Activated CD4-positive, alpha-beta T cell treated with anti-CD3 and anti-CD28 coated beads, Interleukin-2, amount 50 U/mL, for 48 hours (primary cell): ENCODE measurements around the gene NDUFV3.
"Not testable (repeated sequence)": the region's sequence is repeated elsewhere in the genome, so short reads cannot be mapped to it uniquely, and the experiment has no call there.

Experiments
- DNase-seq, 2 experiments: peaks; one replicate each; pipeline ENCODE4 v3.0.0-alpha.2; 2020

The NDUFV3 gene

DNA sequence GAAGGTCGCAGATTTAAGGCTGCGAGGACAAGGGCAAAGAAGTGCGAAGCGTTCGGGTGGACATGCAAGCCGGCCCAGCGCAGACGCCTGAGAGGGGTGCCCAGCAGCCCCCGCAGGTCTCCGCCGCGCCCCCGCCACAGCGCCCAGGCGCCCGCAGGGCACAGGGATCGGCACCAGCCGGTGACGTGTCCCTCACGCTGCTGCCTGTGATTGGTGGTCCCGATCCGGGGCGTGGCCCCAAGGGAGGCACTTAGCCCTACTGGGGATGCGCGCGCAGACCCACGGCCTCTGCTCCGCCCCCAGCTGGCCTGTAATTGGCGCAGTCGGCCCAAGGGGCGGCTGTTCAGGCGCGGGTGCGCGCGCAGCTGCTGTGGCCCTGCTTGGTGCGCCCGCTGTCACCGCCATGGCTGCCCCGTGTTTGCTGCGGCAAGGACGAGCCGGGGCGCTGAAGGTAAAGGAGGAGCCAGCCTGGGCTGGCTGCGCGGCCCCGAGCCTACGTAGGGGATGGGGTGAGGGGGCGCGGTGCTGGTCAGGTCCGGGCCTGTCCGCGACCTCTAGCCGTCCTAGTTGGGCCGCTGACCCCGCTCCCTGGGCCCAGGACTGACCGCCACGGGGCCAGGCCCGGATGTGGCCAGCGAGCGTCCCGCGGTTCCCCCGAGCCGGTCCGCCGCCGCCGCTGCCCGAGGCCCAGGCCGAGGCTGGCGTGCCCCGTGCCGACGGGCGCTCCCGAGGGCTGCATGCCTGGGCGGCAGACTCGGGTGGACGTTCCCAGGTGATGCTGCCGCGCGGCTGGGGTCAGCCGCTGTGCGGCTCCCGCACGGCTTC lies at the start of gene NDUFV3:
TSS of gene NDUFV3 (plus strand) at position 379 of the 825 bp plus-strand sequence. CDS start at position 404, 25 bp downstream.
- DNase-seq = peak; percentile 100

DNA sequence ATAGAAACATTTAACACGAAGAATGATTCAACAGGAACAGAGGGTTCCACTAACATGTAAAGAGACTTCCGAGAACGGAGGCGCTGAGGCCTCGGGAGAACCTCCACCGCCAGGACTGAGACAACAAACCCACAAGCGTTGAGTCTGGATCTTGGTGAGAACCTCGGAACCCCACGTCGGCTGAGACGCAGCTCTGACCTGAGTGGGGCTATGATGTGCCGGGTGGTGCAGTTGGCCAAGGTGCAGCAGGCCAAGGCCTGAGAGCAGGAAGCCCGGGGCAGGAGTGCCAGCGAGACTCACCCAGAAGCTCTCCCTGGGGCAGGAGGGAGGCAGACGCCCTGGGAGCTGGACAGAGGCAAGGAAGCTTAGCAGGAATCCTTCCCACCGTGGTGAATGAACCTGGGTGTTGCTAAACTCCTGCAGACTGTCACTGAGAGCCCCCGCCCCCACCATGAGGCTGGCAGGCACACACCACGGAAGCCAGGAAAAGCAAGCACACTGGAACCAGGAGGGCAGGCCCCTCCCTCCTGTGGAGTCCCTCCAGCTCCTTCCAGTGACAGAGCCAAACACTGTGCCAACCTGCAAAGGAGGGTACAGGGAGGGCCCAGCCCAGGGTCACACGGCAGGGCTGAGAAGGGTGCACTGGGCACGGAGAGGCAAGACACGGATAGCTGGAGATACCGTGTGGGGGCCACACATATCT lies 48.5 kb upstream of the NDUFV3 start:
- DNase-seq = no peak

DNA sequence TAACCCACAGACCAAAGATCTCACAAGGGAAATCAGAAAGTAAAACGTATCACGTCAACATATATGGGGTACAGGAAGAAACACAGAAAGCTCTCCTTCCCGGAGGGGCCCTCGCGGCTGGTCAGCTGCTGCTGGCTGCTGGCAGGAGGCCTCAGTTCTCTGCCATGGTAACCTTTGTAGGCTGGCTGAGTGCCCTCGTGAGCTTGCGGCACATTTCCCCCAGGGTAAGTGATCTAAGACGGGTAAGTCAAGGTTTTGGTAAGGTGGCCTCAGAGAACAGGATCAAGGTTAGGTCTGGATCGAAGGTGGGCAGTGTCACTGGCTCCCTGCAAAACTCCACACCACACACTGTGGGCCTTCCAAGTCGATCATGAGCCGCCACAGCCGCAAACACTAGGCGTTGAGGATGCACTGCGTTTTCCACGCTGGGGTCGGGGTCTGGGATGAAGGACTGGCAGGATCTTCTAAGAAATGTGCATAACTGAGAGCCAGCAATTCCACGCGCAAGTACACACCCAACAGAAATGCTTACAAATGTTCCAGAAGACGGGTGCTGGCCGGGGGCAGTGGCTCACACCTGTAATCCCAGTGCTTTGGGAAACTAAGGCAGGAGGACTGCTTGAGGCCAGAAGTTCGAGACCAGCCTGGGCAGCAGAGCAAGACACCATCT lies 47.7 kb upstream of the NDUFV3 start:
- no peak for DNase-seq

DNA sequence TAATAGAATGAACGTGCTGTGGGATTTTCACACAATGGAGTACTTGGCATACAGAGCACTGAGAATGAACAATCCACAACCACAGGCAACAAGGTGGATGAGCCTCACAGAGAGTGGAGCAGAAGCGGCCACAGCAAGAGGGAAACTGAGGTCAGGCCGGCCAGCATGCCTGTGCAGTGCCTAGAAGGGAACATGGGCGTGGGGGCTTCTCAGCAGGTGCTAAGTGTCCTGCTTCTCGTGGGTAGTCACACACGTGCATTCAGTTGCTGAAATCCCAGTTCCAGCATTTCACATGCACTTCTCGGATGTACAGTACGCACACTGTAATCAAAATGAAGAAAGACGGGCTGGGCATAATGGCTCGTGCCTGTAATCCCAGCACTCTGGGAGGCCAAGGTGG lies 46.9 kb upstream of the NDUFV3 start:
- DNase-seq = no peak

DNA sequence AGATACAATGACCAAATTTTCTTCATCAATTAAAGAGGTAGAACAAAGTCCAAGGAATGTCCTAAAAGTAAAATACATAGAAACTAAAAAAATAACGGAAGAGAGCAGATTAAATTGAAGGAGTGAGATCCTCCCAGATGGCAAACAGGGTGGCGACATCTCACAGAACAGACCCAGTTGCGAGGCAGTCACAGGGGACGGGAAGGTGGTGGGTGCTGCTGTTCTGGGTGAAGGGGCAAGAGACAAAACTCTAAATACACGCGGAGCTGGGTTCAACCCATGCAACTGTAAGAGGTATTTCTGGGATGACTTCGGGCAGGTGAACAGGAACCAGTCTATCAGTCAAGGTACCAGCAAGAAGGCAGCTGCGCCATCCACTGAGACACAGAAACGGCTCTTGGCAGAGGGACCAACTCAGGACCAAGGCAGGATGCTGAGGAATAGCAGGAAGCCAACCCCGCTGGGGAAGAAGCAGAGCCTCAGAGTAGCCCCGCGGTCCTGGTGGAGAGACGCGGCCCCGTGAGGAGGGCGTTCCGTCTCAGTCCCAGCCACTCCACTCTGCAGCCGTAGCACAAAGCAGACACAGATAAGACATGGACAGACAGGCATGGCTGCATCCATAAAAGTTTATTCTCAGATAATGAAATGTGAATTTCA lies 45.9 kb upstream of the NDUFV3 start:
- DNase-seq = no peak

DNA sequence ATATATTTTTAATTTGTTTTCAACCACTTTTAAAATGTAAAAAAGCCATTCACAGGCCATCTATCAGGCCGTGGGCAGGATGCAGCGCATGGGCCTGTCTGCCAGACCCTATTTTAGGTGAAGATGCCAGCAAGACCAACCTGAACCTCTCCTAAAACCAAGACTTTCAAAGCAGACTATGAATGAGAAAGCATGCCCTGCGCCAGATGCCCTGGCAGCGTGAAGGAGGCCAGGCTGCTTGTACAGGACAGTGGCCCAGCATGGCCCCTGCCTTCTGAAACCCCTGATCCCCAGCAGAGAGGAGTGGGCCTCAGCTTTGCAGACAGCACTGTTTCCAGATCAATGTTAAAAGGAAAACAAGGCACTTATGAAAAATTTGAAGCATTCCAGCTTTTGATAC lies 45.4 kb upstream of the NDUFV3 start:
- no peak for DNase-seq

DNA sequence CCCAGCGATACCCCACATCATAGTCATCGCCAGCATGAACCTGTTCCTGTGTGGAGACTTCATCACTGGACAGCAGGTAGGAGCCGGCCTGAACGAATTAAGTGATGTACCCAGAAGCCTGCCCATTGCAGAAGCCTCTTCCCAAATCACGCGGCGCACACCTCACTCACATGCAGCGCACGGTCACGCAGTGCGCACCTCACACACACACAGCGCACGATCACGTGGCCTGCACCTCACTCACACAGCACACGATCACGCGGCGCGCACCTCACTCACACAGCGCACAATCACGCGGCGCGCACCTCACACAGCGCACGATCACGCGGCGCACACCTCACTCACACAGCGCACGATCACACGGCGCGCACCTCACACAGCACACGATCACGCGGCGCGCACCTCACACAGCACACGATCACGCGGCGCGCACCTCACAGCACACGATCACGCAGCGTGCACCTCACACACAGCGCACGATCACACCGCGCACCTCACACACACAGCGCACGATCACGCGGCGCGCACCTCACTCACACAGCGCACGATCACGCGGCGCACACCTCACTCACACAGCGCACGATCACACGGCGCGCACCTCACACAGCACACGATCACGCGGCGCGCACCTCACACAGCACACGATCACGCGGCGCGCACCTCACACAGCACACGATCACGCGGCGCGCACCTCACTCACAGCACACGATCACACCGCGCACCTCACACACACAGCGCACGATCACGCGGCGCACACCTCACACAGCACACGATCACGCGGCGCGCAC lies 44.8 kb upstream of the NDUFV3 start:
- not testable (repeated sequence) for DNase-seq

DNA sequence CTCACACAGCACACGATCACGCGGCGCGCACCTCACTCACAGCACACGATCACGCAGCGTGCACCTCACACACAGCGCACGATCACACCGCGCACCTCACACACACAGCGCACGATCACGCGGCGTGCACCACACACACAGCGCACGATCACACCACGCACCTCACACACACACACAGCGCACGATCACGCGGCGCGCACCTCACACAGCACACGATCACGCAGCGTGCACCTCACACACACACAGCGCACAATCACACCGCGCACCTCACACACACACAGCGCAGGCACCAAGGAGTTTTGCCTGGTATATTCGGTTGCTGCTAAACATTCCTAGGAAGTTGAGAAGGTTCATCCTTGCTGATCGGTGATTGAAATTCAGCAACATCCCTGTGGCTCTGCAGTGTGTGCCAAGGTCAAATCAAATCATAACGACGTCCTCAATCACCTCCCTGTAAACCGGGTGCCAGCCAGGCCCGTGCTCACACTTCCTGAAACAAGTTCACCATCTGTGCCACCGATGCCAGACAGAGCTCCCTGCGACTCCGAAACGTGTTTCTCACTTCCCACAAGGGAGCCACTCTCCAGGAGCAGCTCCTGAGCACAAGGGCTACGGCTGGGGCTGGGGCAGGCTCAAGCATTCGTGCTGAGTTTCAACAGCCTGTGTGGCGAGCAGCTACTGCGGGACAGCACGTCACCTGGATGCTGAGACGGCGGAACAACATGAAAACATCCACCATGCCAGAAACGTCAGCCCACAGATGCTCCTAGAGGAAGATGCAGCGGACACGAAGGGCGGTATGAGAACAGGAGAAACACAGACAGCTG lies 44.0 kb upstream of the NDUFV3 start:
- DNase-seq = no peak

DNA sequence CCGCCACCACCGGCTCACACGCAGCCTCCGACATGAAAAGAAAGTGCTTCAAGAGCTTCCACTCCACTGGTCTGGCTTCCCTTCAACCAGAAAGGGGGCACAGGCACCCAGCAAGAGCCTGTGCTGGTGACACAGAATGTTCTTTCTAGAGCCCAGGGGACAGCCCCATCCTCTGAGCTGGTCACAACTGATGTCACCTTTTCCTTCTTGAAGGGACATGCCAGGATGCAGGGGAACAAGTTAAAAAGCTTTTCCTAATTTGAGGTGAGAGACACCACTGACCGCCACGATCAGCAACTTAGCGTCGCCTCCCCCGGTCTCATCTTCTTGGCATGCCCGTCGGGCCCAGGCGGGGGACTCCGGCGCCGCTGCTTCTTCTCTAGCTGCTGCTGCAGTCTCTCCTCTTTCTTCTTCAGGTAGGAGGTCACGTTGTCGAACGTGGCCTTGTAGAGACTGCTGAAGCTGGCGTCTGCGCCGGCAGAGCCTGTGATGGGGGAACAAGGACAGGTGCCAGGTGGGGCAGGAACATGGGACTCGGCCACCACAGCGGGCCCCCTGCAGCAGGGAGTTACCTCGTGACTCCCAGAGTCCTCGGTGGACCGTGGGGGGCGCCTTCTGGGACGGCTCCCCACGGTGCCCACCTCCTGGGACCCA lies 43.2 kb upstream of the NDUFV3 start:
- no peak for DNase-seq

DNA sequence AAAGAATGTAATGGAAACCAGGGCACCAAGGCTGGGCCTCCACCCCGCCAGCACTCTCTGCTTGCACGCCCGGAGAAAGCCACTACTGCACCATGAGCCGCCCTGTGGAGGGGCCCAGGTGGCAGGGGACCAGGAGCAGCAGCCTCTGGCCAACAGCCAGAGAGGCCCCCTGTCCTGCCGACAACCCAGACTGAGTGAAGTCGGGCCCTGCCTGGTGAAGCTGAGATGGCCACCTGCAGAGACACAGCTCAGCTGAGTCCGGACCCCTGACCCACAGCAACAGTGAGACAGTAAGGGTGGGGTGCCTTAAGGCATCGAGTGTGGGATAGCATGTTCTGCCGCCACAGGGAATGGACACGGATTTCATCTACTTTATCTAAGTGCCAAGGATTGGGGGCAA lies 42.6 kb upstream of the NDUFV3 start:
- DNase-seq = no peak

DNA sequence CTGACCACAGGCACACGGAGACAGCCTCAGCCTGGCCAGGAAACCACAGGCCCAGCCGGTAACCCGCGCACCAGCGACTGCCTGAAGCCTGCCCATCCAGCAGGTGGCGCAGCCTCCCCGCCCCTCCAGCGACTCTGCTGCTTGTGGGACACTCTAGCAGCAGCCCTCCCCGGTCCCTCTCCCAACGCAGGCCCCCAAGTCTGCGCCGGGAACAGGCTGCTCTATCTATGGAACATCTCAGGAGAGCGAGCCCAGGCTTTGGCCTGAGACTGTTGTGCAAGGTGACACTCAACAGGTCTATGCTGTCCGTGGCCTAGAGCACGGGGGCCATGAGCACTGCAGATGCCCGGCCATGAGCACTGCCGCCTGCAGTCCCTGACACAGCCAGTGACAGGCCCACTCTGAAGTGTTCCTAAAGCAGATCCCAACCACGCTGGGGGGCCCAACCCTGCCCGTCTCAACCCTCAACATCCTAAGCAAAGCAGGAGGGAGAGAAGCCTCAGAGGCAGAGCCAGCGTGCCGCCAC lies 42.2 kb upstream of the NDUFV3 start:
- DNase-seq = peak; percentile 48

DNA sequence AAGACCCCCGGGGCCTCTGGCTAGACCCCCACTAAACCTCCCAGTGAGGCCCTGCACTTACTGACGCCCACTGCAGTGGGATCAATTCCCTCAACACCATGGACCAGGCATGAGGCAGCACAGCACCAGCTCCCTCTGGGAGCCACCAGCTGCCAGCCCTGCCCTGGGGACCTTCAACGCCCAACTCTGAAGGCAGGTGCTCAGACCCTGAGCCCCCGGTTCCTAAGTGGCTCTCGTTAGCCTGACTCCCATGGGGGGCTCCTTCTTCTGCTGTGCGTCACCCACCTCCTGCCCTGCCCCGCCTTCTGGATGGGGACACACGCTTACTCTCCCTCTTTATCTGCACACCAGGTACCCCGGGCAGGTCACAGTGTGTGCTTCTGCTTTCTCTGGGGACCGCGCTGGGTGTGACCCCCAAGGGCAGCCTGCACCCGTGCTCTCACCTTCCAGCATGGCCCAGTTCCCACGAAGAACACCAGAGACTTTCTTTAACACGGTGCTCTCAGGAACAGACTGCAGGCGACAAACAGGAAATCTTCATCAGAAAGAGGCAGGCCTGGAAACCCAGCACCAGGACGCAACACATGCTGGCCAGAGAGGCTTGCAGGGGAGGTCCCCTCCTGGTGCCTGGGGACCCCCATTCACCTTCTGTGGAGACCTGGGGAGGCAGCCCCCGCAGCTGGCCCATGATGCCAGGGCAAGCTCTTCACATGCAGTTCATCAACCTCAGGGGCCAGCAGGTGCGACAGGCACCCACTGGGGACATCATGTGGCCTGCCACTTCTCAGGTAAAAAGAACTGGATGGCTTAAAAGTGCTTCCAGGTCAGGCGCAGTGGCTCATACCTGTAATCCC lies 41.1 kb upstream of the NDUFV3 start:
- DNase-seq = no peak

DNA sequence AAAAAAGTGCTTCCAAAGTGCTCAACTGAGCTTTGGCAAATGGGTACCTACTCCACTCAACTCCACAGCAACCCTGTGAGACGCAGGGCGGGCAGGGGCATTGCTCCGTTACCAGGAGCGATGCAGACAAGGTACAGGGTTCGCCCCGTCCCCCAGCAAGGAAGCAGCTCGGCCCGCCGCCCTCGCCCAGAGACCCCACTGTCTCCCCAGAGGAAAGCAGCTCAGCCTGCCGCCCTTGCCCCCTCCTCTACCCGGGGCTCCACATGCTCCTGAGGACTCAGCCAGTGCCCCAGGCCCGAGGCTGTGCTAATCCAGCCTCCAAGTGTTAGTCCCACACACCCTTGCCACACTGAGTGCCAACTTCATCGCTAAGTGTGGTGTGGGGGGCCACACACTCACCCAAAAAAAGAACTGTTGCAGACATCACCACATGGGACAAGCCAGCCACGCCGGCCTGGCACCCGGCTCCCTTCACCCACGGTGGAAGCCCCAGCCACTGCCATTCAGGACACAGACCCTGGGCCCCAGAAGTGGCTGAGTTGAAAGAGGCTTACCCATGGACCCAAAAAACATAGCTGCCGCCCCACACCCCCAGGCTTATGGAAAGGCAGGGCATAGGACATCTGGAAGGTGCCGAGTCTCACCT lies 40.1 kb upstream of the NDUFV3 start:
- DNase-seq = no peak

DNA sequence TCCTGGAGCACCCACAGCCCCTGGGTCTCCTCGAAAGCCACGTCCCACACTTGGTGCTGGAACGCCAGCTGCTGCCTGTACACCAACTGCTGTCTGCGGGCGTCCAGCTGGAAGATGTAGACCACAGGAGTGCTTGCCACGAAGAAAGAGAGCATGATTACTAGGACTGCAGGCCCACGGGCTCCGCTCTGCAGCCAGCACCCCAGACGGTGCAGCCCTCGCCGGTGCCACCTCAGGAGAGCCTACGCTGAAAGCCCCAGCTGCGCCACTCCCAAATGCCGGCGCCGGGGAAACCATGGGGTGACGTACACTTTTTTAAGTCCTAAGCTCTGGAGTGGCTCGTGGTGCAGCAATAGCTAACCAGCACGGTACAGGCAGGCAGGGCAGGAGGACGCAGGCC lies 39.5 kb upstream of the NDUFV3 start:
- no peak for DNase-seq

DNA sequence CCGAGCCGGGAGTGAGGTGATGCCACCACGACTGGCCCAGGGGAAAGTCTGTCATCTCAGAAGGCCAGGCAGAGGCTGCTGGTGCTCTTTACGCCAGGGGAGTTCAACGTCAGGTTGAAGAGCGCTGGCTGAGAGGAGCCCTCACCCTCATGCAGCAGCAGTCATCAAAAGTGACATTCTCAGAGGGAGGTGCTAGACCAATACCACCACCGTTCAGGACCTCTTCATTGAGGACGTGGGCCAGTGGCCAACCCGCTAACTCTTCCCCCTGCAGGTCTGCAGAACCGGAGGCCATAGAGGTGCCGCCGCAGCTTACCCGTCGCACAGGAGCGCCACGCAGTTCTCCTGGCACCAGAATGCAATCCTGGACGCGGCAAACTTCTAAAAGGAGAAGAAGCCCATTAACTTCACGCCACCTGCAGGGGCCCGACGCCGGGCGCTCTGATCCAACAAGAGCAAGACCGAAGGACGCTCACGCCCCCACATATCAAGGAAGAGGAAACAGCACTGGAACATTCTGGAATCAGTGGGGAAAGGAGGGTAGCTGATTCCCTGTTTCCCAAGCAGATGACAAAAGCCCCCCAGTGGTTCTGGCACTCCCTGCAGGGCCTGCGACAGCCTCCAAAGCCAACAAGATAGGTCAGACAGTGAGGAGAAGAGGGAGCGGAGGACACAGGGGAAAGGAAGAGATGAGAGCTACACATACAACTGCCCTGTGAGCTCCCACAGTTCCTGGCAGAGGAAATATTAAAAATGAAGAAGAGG lies 38.7 kb upstream of the NDUFV3 start:
- DNase-seq = no peak

DNA sequence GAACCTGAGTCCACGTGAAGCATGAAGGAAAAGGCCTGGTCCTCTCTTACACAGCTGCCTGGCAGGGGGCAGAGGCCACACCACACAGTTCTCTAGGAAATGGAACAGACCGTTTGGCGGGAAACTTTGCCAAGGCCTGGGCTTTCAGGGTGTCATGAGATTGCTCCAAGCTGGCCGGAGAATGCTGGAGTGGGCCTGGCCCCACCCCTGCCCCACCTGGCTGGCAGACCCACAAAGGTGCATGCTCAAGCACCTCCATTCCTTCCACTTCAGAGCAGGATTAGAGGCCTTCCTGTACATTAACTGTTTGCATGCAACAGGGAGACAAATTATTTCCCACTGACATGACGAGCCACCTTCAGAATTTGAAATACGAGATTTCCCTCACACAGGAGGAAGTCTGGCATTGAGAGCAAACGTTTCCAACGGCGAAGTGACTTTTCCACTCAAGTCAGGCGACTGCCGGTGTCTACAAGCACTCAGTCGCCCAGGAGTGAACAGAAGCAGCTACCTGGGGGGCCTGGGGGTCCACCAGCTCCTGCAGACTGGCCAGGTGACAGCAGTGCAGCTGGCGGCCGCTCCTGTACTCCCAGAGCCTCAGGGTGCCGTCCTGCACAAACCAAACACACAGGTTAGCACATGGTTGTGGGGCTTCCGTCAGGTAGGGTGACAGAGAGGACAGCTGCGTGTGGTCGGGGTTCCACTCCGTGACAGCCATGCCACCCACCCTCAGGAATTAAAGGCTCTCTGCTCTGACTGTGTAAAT lies 37.8 kb upstream of the NDUFV3 start:
- DNase-seq = no peak

DNA sequence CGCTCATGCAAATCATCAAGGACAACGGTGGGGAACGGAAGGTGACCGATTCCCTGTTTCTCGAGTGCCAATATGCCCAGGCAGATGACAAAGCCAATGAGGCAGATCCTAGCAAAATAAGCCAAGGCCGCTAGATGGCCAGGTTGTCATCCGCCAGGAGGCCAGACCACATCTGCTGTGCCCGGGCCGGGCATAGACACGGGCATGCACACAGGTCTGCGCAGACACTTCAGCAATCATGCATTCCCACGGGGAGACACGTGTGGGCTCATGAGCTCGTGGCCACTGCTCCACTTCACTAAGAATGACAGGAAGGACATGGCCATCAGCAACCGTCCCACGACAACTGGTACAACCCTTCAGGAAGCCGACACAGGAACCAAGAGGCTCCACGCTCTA lies 37.2 kb upstream of the NDUFV3 start:
- no peak for DNase-seq

DNA sequence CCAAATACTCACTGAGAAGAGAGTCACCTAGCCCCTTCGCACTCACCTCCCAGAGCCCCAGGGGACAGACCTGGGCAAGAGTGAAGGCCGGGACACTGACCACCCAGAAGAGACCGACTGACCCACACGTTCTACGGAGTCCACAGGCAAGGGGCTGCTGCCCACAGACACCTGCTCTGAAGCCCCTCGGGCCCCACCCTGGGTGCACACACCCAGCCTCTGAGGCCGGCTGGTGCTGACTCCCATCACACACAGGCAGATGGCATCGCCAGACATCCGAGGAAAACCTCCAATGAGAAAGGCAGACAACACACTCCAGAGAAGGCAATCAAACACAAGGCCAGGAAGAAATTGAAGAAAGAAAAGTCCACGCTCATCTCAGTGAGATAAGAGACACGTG lies 35.9 kb upstream of the NDUFV3 start:
- DNase-seq = no peak
